H9 (cell line): ENCODE data around the gene OR4D5. TPM values are rescaled to one million over a fixed set of nuclear protein-coding genes. Genes with fewer than 3 reads are reported as not detected.

Experiments used
- DNase-seq: peaks from one replicate; pipeline ENCODE4 v3.0.0-alpha.2; 2017
- H2AFZ ChIP-seq: one replicate; pipeline ENCODE4 v1.6.1; 2013; ENCODE audit warnings: mild to moderate bottlenecking, low read length, control low read depth, moderate library complexity
- H2AK5ac ChIP-seq: 2 replicates; pipeline ENCODE4 v1.6.1; 2013; ENCODE audit warnings: low read length, control low read depth, mixed read lengths; ENCODE audit not compliant: insufficient read length
- H2BK120ac ChIP-seq: one replicate; pipeline ENCODE4 v1.6.1; 2013; ENCODE audit warnings: low read depth, mild to moderate bottlenecking, low read length, control low read depth, inconsistent platforms; ENCODE audit not compliant: poor library complexity, severe bottlenecking
- H2BK12ac ChIP-seq: 2 replicates; pipeline ENCODE4 v1.6.1; 2013; ENCODE audit warnings: low read length, control low read depth, mixed read lengths, low read depth; ENCODE audit not compliant: insufficient read length
- H2BK15ac ChIP-seq: 2 replicates; pipeline ENCODE4 v1.6.1; 2013; ENCODE audit warnings: low read depth, low read length, control low read depth
- H2BK20ac ChIP-seq: one replicate; pipeline ENCODE4 v1.6.1; 2013; ENCODE audit warnings: low read depth, mild to moderate bottlenecking, low read length, control low read depth, inconsistent platforms; ENCODE audit not compliant: poor library complexity, severe bottlenecking
- H2BK5ac ChIP-seq: 2 replicates; pipeline ENCODE4 v1.6.1; 2013; ENCODE audit warnings: low read length, control low read depth, mixed read lengths; ENCODE audit not compliant: insufficient read length
- H3K14ac ChIP-seq: 2 replicates; pipeline ENCODE4 v1.6.1; 2013; ENCODE audit warnings: low read length, control low read depth; ENCODE audit not compliant: insufficient read depth
- H3K18ac ChIP-seq: 2 replicates; pipeline ENCODE4 v1.6.1; 2013; ENCODE audit warnings: low read depth, mild to moderate bottlenecking, mixed read lengths, low read length, control low read depth; ENCODE audit not compliant: insufficient read length
- H3K23ac ChIP-seq: 2 replicates; pipeline ENCODE4 v1.6.1; 2013; ENCODE audit warnings: low read length, control low read depth, mixed read lengths, low read depth; ENCODE audit not compliant: insufficient read length
- H3K23me2 ChIP-seq: 2 replicates; pipeline ENCODE4 v1.6.1; 2013; ENCODE audit warnings: low read depth, mild to moderate bottlenecking, mixed read lengths, low read length, control low read depth; ENCODE audit not compliant: insufficient read length, poor library complexity, severe bottlenecking
- H3K27ac ChIP-seq: 2 replicates; pipeline ENCODE4 v1.5.1; 2013; ENCODE audit warnings: low read length, control low read depth, mixed read lengths, low read depth; ENCODE audit not compliant: insufficient read length
- H3K27me3 ChIP-seq: 2 replicates; pipeline ENCODE4 v1.6.1; 2013; ENCODE audit warnings: low read length, control low read depth, inconsistent platforms; ENCODE audit not compliant: insufficient read depth
- H3K4ac ChIP-seq: 2 replicates; pipeline ENCODE4 v1.6.1; 2013; ENCODE audit warnings: low read depth, mild to moderate bottlenecking, control low read depth, inconsistent platforms, low read length, moderate library complexity
- H3K4me1 ChIP-seq: 2 replicates; pipeline ENCODE4 v1.6.1; 2013; ENCODE audit warnings: low read length, control low read depth, inconsistent platforms; ENCODE audit not compliant: insufficient read depth
- H3K4me2 ChIP-seq: 2 replicates; pipeline ENCODE4 v1.6.1; 2013; ENCODE audit warnings: low read length, control low read depth, mixed read lengths; ENCODE audit not compliant: insufficient read length, insufficient read depth
- H3K56ac ChIP-seq: 2 replicates; pipeline ENCODE4 v1.6.1; 2013; ENCODE audit warnings: low read depth, mild to moderate bottlenecking, mixed read lengths, low read length, control low read depth; ENCODE audit not compliant: insufficient read length
- H3K79me1 ChIP-seq: 2 replicates; pipeline ENCODE4 v1.6.1; 2013; ENCODE audit warnings: low read depth, mild to moderate bottlenecking, moderate library complexity, low read length, control low read depth, inconsistent platforms; ENCODE audit not compliant: insufficient read depth, poor library complexity, severe bottlenecking
- H3K79me2 ChIP-seq: 2 replicates; pipeline ENCODE4 v1.6.1; 2013; ENCODE audit warnings: low read length, control low read depth, inconsistent platforms; ENCODE audit not compliant: insufficient read depth
- H3K9ac ChIP-seq: 2 replicates; pipeline ENCODE4 v1.6.1; 2013; ENCODE audit warnings: low read length, control low read depth, mixed read lengths; ENCODE audit not compliant: insufficient read length; ENCODE audit errors: extremely low read depth
- H3K9me3 ChIP-seq: one replicate; pipeline ENCODE4 v1.6.1; 2013; ENCODE audit warnings: low read depth, low read length, inconsistent platforms; ENCODE audit not compliant: control insufficient read depth
- H3T11ph ChIP-seq: one replicate; pipeline ENCODE4 v1.6.1; 2013; ENCODE audit warnings: mild to moderate bottlenecking, low read length, control low read depth, inconsistent platforms
- H4K20me1 ChIP-seq: one replicate; pipeline ENCODE4 v1.6.1; 2013; ENCODE audit not compliant: control insufficient read depth, insufficient read length, insufficient read depth
- H4K5ac ChIP-seq: 2 replicates; pipeline ENCODE4 v1.6.1; 2013; ENCODE audit warnings: low read depth, mild to moderate bottlenecking, mixed read lengths, low read length, control low read depth; ENCODE audit not compliant: insufficient read length
- H4K8ac ChIP-seq: replicated peaks from 2 replicates; pipeline ENCODE4 v1.6.1; 2013; ENCODE audit warnings: low read length, control low read depth, mixed read lengths, low read depth; ENCODE audit not compliant: insufficient read length
- H4K91ac ChIP-seq: 2 replicates; pipeline ENCODE4 v1.6.1; 2013; ENCODE audit warnings: low read depth, mild to moderate bottlenecking, moderate library complexity, mixed read lengths, low read length, control low read depth; ENCODE audit not compliant: insufficient read length
- H3K27ac Mint-ChIP-seq, 3 experiments: 2 replicates in 2 of 3; 3 replicates in 1 of 3; pipeline ENCODE4 v1.8.0; 2020 to 2021; ENCODE audit warnings: mixed read lengths in 3 of 3, mild to moderate bottlenecking in 1 of 3, moderate library complexity in 1 of 3
- H3K27me3 Mint-ChIP-seq: 2 replicates; pipeline ENCODE4 v1.8.0; 2021; ENCODE audit warnings: low read depth, mild to moderate bottlenecking, moderate library complexity, mixed read lengths
- H3K36me3 Mint-ChIP-seq, 3 experiments: 2 replicates in 2 of 3; 3 replicates in 1 of 3; pipeline ENCODE4 v1.8.0; 2020 to 2021; ENCODE audit warnings: low read depth in 3 of 3, mixed read lengths in 3 of 3; ENCODE audit not compliant: insufficient read depth in 1 of 3
- H3K4me1 Mint-ChIP-seq, 2 experiments: 2 replicates each; pipeline ENCODE4 v1.8.0; 2020; ENCODE audit warnings: mixed read lengths in 2 of 2
- H3K4me3 Mint-ChIP-seq, 2 experiments: 2 replicates in 1 of 2; 3 replicates in 1 of 2; pipeline ENCODE4 v1.8.0; 2020 to 2021; ENCODE audit warnings: mild to moderate bottlenecking in 2 of 2, mixed read lengths in 2 of 2, moderate library complexity in 1 of 2
- H3K9me3 Mint-ChIP-seq, 2 experiments: 2 replicates in 1 of 2; 3 replicates in 1 of 2; pipeline ENCODE4 v1.8.0; 2020; ENCODE audit warnings: mild to moderate bottlenecking in 2 of 2, mixed read lengths in 2 of 2, moderate library complexity in 1 of 2
- total RNA-seq: library from RNA; stranded (reverse); gene quantifications from 2 replicates; pipeline ENCODE4 v1.2.1, GENCODE V29; 2021
- TF ChIP-seq, protein P1 (sequence below): fragments of 200-600 bp; sonication (generic); conservative IDR thresholded peaks from 3 replicates; pipeline ENCODE4 v1.8.0; 2021; ENCODE audit warnings: antibody characterized with exemption, mild to moderate bottlenecking

Gene OR4D5
- total RNA-seq, 1 experiment from 2014 or later = not detected

DNA sequence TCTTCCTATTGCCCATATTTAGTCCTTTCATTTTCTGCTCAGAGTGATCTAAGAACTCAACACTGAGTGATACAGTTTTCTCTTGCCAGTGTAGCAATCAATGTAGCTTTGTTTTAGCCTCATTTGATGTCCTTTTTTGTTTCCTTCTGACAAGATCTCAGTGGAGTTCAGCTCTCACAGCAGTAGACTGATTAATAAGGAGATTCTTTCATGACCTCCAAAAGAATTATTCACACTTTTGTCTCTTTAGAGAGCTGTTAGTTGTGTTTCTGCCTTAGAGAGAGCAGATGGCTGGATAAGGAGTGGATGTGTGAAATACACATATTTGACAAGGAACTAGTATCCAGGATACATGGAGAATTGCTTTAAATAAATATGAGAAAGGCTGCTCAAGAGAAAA is 47.4 kb upstream of the OR4D5 start:
- Histone ChIP-seq H3T11ph (no peak overlapping the region), H4K20me1 (no peaks in the 10 kb centered on the region), H3K9me3 (no peaks in the 10 kb centered on the region), H3K4me1 (no peaks in the 10 kb centered on the region), H4K5ac (no peak overlapping the region), H3K14ac (no peak overlapping the region), H3K18ac (no peak overlapping the region), H2BK20ac (no peak overlapping the region), H2AFZ (no peak overlapping the region), H3K56ac (no peak overlapping the region), H4K91ac (no peak overlapping the region), H3K4ac (no peak overlapping the region), H2BK15ac (no peak overlapping the region), H2AK5ac (no peak overlapping the region), H3K79me1 (no peaks in the 10 kb centered on the region), H2BK120ac (no peak overlapping the region), H3K4me2 (no peak overlapping the region), H3K27ac (no peak overlapping the region), H3K23me2 (no peaks in the 10 kb centered on the region), H3K9ac (no peak overlapping the region), H3K23ac (no peak overlapping the region), H3K79me2 (no peaks in the 10 kb centered on the region), H3K27me3 (no peaks in the 10 kb centered on the region), H2BK12ac (no peak overlapping the region), H2BK5ac (no peak overlapping the region), H4K8ac (no peak overlapping the region)
- Mint-ChIP-seq H3K27me3 (no peaks in the 10 kb centered on the region), H3K36me3 (no peaks in the 10 kb centered on the region), H3K27ac (no peak overlapping the region), H3K4me1 (peaks cover 4 to 5% of the 10 kb centered on the region in 2 experiments; a peak in 3 of 4 replicates), H3K4me3 (no peak overlapping the region), H3K9me3 (no peaks in the 10 kb centered on the region)
- TF ChIP-seq, protein P1, sequence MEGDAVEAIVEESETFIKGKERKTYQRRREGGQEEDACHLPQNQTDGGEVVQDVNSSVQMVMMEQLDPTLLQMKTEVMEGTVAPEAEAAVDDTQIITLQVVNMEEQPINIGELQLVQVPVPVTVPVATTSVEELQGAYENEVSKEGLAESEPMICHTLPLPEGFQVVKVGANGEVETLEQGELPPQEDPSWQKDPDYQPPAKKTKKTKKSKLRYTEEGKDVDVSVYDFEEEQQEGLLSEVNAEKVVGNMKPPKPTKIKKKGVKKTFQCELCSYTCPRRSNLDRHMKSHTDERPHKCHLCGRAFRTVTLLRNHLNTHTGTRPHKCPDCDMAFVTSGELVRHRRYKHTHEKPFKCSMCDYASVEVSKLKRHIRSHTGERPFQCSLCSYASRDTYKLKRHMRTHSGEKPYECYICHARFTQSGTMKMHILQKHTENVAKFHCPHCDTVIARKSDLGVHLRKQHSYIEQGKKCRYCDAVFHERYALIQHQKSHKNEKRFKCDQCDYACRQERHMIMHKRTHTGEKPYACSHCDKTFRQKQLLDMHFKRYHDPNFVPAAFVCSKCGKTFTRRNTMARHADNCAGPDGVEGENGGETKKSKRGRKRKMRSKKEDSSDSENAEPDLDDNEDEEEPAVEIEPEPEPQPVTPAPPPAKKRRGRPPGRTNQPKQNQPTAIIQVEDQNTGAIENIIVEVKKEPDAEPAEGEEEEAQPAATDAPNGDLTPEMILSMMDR = no peak
- no peak for DNase-seq
